K562 (cell line): ENCODE results near the gene DPCD. TPM values are rescaled to one million over a fixed set of nuclear protein-coding genes. Genes with fewer than 3 reads are reported as not detected.

Source experiments
- ATAC-seq: fragments of 200-7000 bp; cut with Tn5 transposase; 3 replicates; pipeline ENCODE4 v1.9.1; 2020; ENCODE audit warnings: moderate library complexity
- BruUV-seq: library from RNA; stranded (reverse); fragments of 400-500 nt; replicated peaks from 2 replicates; lab custom pipeline; 2021; lab: Mats Ljungman, UMichigan
- CTCF ChIA-PET: fragments of 300-600 bp; formaldehyde crosslinking; extraction: SDS; loops from one replicate; lab custom pipeline; 2021; ENCODE audit warnings: low intra/inter-chr PET ratio; lab: Yijun Ruan, JAX
- POLR2A ChIA-PET: fragments of 300-600, 350-650 bp; sonication (Branson Sonifier 250); formaldehyde crosslinking; extraction: SDS; loops from one replicate; lab custom pipeline; 2021; ENCODE audit warnings: antibody characterized with exemption, inconsistent platforms; lab: Yijun Ruan, JAX
- DNase-seq, 4 experiments: peaks; one replicate each; pipeline versions ENCODE4 v3.0.0 to v3.0.0-alpha.2; 2011 to 2018; ENCODE audit warnings: low spot score in 3 of 4, mixed read lengths in 3 of 4; ENCODE audit errors: extremely low read depth in 1 of 4
- FAIRE-seq: peaks from 2 replicates; lab custom pipeline; 2011; peaks lifted over from hg19 to GRCh38; lab: Jason Lieb, UNC
- H2AFZ ChIP-seq: 2 replicates; pipeline ENCODE4 v1.6.0; 2011; ENCODE audit warnings: low read depth, low read length, control low read depth, inconsistent platforms
- H3K27ac ChIP-seq: fragments of 200-600 bp; 3 replicates; pipeline ENCODE4 v1.8.0; 2011; ENCODE audit warnings: low read depth, mild to moderate bottlenecking, control low read depth, inconsistent platforms, low read length, moderate library complexity, mixed read lengths; ENCODE audit errors: extremely low read depth
- H3K27me3 ChIP-seq, 2 experiments: fragments of 300-600 bp in 1 of 2; 2 replicates in 1 of 2; 3 replicates in 1 of 2; pipeline versions ENCODE4 v1.6.0 to v1.8.0; 2011; ENCODE audit warnings: inconsistent platforms in 2 of 2, low read length in 2 of 2, mild to moderate bottlenecking in 1 of 2, mixed read lengths in 1 of 2, moderate library complexity in 1 of 2; ENCODE audit not compliant: control insufficient read depth in 2 of 2, insufficient read depth in 2 of 2
- H3K36me3 ChIP-seq: fragments of 300-600 bp; 3 replicates; pipeline ENCODE4 v1.8.0; 2011; ENCODE audit warnings: mild to moderate bottlenecking, low read length, inconsistent platforms; ENCODE audit not compliant: control insufficient read depth, insufficient read depth
- H3K4me1 ChIP-seq, 2 experiments: fragments of 200-600 bp in 1 of 2; replicated peaks in 1 of 2; 2 replicates in 1 of 2; 3 replicates in 1 of 2; pipeline versions ENCODE4 v1.5.1 to v1.8.0; 2011; ENCODE audit warnings: inconsistent platforms in 2 of 2, low read length in 2 of 2, mild to moderate bottlenecking in 1 of 2, mixed read lengths in 1 of 2, moderate library complexity in 1 of 2; ENCODE audit not compliant: control insufficient read depth in 2 of 2, insufficient read depth in 2 of 2
- H3K4me2 ChIP-seq: 2 replicates; pipeline ENCODE4 v1.6.1; 2011; ENCODE audit warnings: low read length, control low read depth, inconsistent platforms, mixed read lengths; ENCODE audit not compliant: insufficient read depth
- H3K4me3 ChIP-seq: fragments of 200-600 bp; sonication (generic), shearing (Covaris generic); 2 replicates; pipeline ENCODE4 v1.5.1; 2016; ENCODE audit warnings: control low read depth, inconsistent platforms
- H3K79me2 ChIP-seq: fragments of 200-600 bp; 3 replicates; pipeline ENCODE4 v1.8.0; 2011; ENCODE audit warnings: low read length, inconsistent platforms; ENCODE audit not compliant: control insufficient read depth, insufficient read depth
- H3K9ac ChIP-seq, 2 experiments: 2 replicates each; pipeline versions ENCODE4 v1.6.0 to v1.6.1; 2011; ENCODE audit warnings: low read depth in 2 of 2, low read length in 2 of 2, control low read depth in 1 of 2, inconsistent platforms in 1 of 2, mild to moderate bottlenecking in 1 of 2, mixed read lengths in 1 of 2; ENCODE audit not compliant: insufficient read depth in 1 of 2
- H3K9me1 ChIP-seq: one replicate; pipeline ENCODE4 v1.6.0; 2011; ENCODE audit warnings: inconsistent platforms, mild to moderate bottlenecking, low read length, moderate library complexity; ENCODE audit not compliant: control insufficient read depth, insufficient read depth
- H3K9me3 ChIP-seq: replicated peaks from 2 replicates; pipeline ENCODE4 v1.5.1; 2011; ENCODE audit warnings: low read depth, low read length, inconsistent platforms; ENCODE audit not compliant: control insufficient read depth, insufficient read depth
- H4K20me1 ChIP-seq: replicated peaks from 2 replicates; pipeline ENCODE4 v1.6.1; 2011; ENCODE audit warnings: low read length, inconsistent platforms, mixed read lengths; ENCODE audit not compliant: control insufficient read depth, insufficient read depth
- CAMTA2 ChIP-seq: fragments of 250-450 bp; sonication (Bioruptor Pico); conservative IDR thresholded peaks from 2 replicates; pipeline ENCODE4 v1.5.1; 2022
- NFXL1 ChIP-seq: fragments of 450-650 bp; formaldehyde crosslinking; IDR thresholded peaks from 2 replicates; pipeline ENCODE4 v1.4.0; 2021; ENCODE audit warnings: mild to moderate bottlenecking
- SP2 ChIP-seq: IDR thresholded peaks from 2 replicates; pipeline ENCODE4 v1.6.1; 2011; ENCODE audit warnings: mild to moderate bottlenecking, low read depth, low read length, moderate library complexity; ENCODE audit not compliant: poor library complexity, severe bottlenecking; ENCODE audit errors: extremely low read depth
- ZBTB7A ChIP-seq: IDR thresholded peaks from 2 replicates; pipeline ENCODE4 v1.6.1; 2011; ENCODE audit warnings: low read depth, mild to moderate bottlenecking, low read length, moderate library complexity, borderline replicate concordance; ENCODE audit not compliant: control insufficient read depth
- WGBS: fragments of 100-300 bp; shearing (Covaris generic); methylation state at CpG from one replicate; pipeline ENCODE4 v1.1.6; 2016; ENCODE audit warnings: low coverage, mixed read lengths; ENCODE audit not compliant: insufficient coverage; ENCODE audit errors: missing lambda C conversion rate; 5-methylcytosine and 5-hydroxymethylcytosine counted together
- in situ Hi-C: fragments of 300-500 bp; cut with MboI; formaldehyde crosslinking; loops from 4 replicates; pipeline ENCODE4 v1.15.0; 2018; ENCODE audit warnings: inconsistent platforms, mixed read lengths
- intact Hi-C: fragments of 100-400 bp; cut with micrococcal nuclease; formaldehyde crosslinking; loops from 2 replicates; pipeline ENCODE4 v1.14.2; 2022
- polyA plus RNA-seq, 8 experiments: library from polyadenylated mRNA; depleted of rRNA in 4 of 8; stranded (reverse) in 5 of 8; unstranded in 3 of 8; fragments of >200 nt; fragmentation: Nextera tagmentation in 2 of 8; fragmentation: Illumina TruSeq in 1 of 8; extraction: Ambion mirVana in 2 of 8; extraction: Trizol in 1 of 8; gene quantifications; 2 replicates each; pipeline versions ENCODE4 v1.2.1 to v1.2.3, GENCODE V29; 2011 to 2014; ENCODE audit warnings: inconsistent platforms in 1 of 8, missing spikeins in 1 of 8
- total RNA-seq, 7 experiments: library from RNA; depleted of rRNA in 6 of 7; stranded (reverse); fragments of >200 nt in 6 of 7; fragmentation: Illumina TruSeq in 2 of 7; extraction: Trizol in 2 of 7; gene quantifications; 2 replicates each; pipeline versions ENCODE4 v1.2.1 to v1.2.3, GENCODE V29; 2011 to 2021; ENCODE audit warnings: low replicate concordance in 1 of 7

The DPCD gene
- total and polyA plus RNA-seq, 9 of the 15 experiments (the other 6 are each of a cell fraction or from before 2014, with no cell fraction given) = 12.1 to 45.2 (median 20.0) TPM

- no peaks in the 10 kb centered on the region; the same call in 1 of the 2 replicates for H4K20me1 ChIP-seq
- H3K79me2 ChIP-seq = no peaks in the 10 kb centered on the region
- no peak for ATAC-seq
- no peak overlapping the region for H3K27ac ChIP-seq
- H3K9ac ChIP-seq = no peak overlapping the region; a peak in 1 of 4 replicates
- ChIA-PET POLR2A (interaction anchor here (0.6 to 1.1 kb wide), 2 partner anchors 191 to 1001 kb away, joined by 3 read pairs; no protein-coding TSS in a partner anchor), CTCF (no interaction called here)
- TF ChIP-seq SP2 = no peak
- TF ChIP-seq ZBTB7A = no peak
- no peak for TF ChIP-seq CAMTA2 (CRISPR knock-in tag)
- no peak for TF ChIP-seq NFXL1 (CRISPR knock-in tag)
- WGBS = 79% methylated on average over 7 of the region's 10 CpGs
- intact Hi-C loops = no loop called here
- in situ Hi-C loops = no loop called here
- H3K4me2 ChIP-seq = no peak overlapping the region
- no TSS peak for BruUV-seq
- H3K4me3 ChIP-seq = no peak overlapping the region
- peaks cover 15 to 29% of the 10 kb centered on the region in 2 experiments for H3K4me1 ChIP-seq
- no peak overlapping the region for H2AFZ ChIP-seq
- H3K36me3 ChIP-seq = peaks cover 48% of the 10 kb centered on the region; the same call in 2 of the 3 replicates
- DNase-seq = no peak
- H3K9me3 ChIP-seq = no peaks in the 10 kb centered on the region
- H3K9me1 ChIP-seq = no peaks in the 10 kb centered on the region
- no peak for FAIRE-seq
- H3K27me3 ChIP-seq = no peaks in the 10 kb centered on the region
Observed at GRCh38 chr10:101580486-101581399, 7.4 kb upstream of the DPCD start.
